HG02588 (cell line): ENCODE measurements around the gene LYSMD1.

Experiments used
- ATAC-seq: cut with Tn5 transposase; IDR thresholded peaks from one replicate; pipeline ENCODE4 v1.9.1; 2021; ENCODE audit warnings: mild to moderate bottlenecking, moderate library complexity; ENCODE audit not compliant: unreplicated experiment

The LYSMD1 gene

GRCh38 chr1:151142411-151143056, 23.2 kb downstream of the LYSMD1 start:
- ATAC-seq: no peak

- ATAC-seq: no peak
These were observed 27.9 kb downstream of the LYSMD1 start for GRCh38 chr1:151137789-151138188.

GRCh38 chr1:151135433-151136385, 30.0 kb downstream of the LYSMD1 start:
- no peak for ATAC-seq

- ATAC-seq: no peak
These were observed 30.7 kb downstream of the LYSMD1 start for GRCh38 chr1:151134991-151135390.

- no peak for ATAC-seq
These were observed 31.3 kb downstream of the LYSMD1 start for GRCh38 chr1:151134396-151134795.

GRCh38 chr1:151133018-151133806, 32.5 kb downstream of the LYSMD1 start:
- no peak for ATAC-seq

GRCh38 chr1:151132335-151133017, 33.2 kb downstream of the LYSMD1 start:
- ATAC-seq: no peak

- no peak for ATAC-seq
These were observed 33.9 kb downstream of the LYSMD1 start for GRCh38 chr1:151131701-151132334.

- peak; percentile 71 for ATAC-seq
These were observed 34.6 kb downstream of the LYSMD1 start for GRCh38 chr1:151130987-151131586.

GRCh38 chr1:151128800-151129199, 36.9 kb downstream of the LYSMD1 start:
- ATAC-seq: no peak

GRCh38 chr1:151124763-151125403, 40.8 kb downstream of the LYSMD1 start:
- no peak for ATAC-seq

GRCh38 chr1:151113877-151114276, 51.8 kb downstream of the LYSMD1 start:
- ATAC-seq: no peak
